ENCODE measurements around the gene PPP2R2B. TPM values are rescaled to one million over a fixed set of nuclear protein-coding genes. Genes with fewer than 3 reads are reported as not detected.

Gene PPP2R2B
- total RNA-seq, 1 experiment from 2014 or later = 9.1 TPM

GRCh38 chr5:146645342-146645741, 233.2 kb downstream of the PPP2R2B start:
- H3K27me3 ChIP-seq = peaks cover 6% of the 10 kb centered on the region; the same call in 1 of the 2 replicates
- H3K4me3 ChIP-seq = no peak overlapping the region
- no peaks in the 10 kb centered on the region for H3K36me3 ChIP-seq
- H3K9me3 ChIP-seq = no peaks in the 10 kb centered on the region
- DNase-seq = no peak

DNA sequence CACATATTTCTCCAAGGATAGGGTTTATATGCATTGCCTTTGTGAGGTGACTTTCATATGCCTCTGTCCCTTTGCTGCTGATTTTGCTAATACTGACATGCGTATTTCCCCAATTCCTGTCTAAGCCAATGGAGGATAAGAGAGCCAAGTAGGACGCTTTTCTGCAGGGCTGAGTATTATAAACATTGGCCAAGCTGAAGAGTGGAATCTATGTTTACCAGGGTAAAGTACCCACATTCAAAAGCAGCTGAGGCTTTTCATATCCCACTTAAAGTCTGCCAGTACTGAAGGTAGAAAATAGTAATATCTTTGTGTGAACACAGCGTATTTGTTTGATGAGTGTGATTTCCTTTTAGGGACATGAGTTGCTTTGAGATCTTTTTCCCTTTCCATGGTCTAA, 233.7 kb downstream of the PPP2R2B start:
- Histone ChIP-seq H3K36me3 (no peaks in the 10 kb centered on the region), H3K27me3 (peaks cover 10% of the 10 kb centered on the region)
- DNase-seq = no peak

GRCh38 chr5:146643776-146644175, 234.8 kb downstream of the PPP2R2B start:
- DNase-seq = no peak
- H3K4me3 ChIP-seq = no peak overlapping the region
- peaks cover 17% of the 10 kb centered on the region for H3K27me3 ChIP-seq

More for the DNA sequence above, 233.7 kb downstream of the PPP2R2B start:
- no peaks in the 10 kb centered on the region for H3K9me3 ChIP-seq
- no peak overlapping the region for H3K4me3 ChIP-seq

DNA sequence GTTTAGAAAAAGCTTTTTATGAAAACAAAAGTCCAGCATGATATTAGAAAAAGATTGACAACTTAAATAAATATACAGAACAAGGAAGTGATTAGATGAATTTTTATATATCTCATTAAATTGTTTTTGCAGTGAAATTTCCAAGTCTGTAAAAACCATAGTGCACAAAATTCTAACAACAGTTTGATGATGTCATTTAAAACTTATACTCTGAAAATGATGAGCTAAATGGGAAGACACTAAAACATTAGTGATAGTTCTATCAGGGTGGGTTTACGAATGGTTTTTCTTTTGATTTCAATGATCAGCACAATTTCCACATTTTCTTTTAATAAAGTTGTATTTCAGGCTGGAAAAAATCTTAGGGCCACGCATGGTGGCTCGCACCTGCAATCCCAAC, 236.1 kb downstream of the PPP2R2B start:
- peaks cover 28% of the 10 kb centered on the region for H3K27me3 ChIP-seq
- no peaks in the 10 kb centered on the region for H3K36me3 ChIP-seq
- DNase-seq = no peak

More at GRCh38 chr5:146643776-146644175, 234.8 kb downstream of the PPP2R2B start:
- no peaks in the 10 kb centered on the region for H3K9me3 ChIP-seq
- H3K36me3 ChIP-seq = no peaks in the 10 kb centered on the region

DNA sequence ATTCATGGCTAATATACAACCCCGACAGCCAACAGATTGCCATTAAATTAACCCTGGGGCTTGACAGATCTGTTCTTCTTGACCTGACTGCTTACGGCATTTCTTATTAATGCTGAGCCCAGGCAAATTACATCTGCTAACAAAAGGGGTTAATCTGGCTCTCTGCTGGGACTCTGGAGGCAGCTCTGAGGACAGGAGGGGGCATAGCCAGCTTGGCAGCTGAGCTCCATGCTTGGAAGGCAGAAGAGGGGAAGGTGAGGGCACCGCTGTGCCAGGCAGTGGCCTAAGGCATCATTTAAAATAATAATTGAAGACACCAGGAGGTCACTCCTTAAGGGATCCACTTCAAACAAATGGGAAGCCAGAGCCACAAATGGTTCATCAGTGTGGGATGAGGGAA, 236.6 kb downstream of the PPP2R2B start:
- no peak for DNase-seq
- Histone ChIP-seq H3K9me3 (no peaks in the 10 kb centered on the region), H3K36me3 (no peaks in the 10 kb centered on the region), H3K4me3 (no peak overlapping the region), H3K27me3 (peaks cover 29% of the 10 kb centered on the region)

More for the DNA sequence above, 236.1 kb downstream of the PPP2R2B start:
- H3K9me3 ChIP-seq = no peaks in the 10 kb centered on the region
- H3K4me3 ChIP-seq = no peak overlapping the region

GRCh38 chr5:146640285-146640896, 238.2 kb downstream of the PPP2R2B start:
- no peak overlapping the region for H3K4me3 ChIP-seq
- H3K36me3 ChIP-seq = no peaks in the 10 kb centered on the region
- peaks cover 29% of the 10 kb centered on the region for H3K27me3 ChIP-seq
- no peak for DNase-seq
- H3K9me3 ChIP-seq = no peaks in the 10 kb centered on the region

- no peak for DNase-seq
- H3K36me3 ChIP-seq = no peaks in the 10 kb centered on the region
- H3K4me3 ChIP-seq = no peak overlapping the region
- no peaks in the 10 kb centered on the region for H3K9me3 ChIP-seq
- peaks cover 24% of the 10 kb centered on the region for H3K27me3 ChIP-seq
These were observed 243.1 kb downstream of the PPP2R2B start for GRCh38 chr5:146635443-146635842.

- Histone ChIP-seq H3K36me3 (no peaks in the 10 kb centered on the region), H3K27me3 (peaks cover 8% of the 10 kb centered on the region; the same call in 1 of the 2 replicates), H3K9me3 (no peaks in the 10 kb centered on the region), H3K4me3 (no peak overlapping the region)
- DNase-seq = no peak
These were observed 245.2 kb downstream of the PPP2R2B start for GRCh38 chr5:146633323-146633764.

- Histone ChIP-seq H3K27me3 (peaks cover 3% of the 10 kb centered on the region; the same call in 1 of the 2 replicates), H3K4me3 (no peak overlapping the region), H3K9me3 (no peaks in the 10 kb centered on the region), H3K36me3 (no peaks in the 10 kb centered on the region)
- DNase-seq = no peak
These were observed 245.8 kb downstream of the PPP2R2B start for GRCh38 chr5:146632620-146633322.

DNA sequence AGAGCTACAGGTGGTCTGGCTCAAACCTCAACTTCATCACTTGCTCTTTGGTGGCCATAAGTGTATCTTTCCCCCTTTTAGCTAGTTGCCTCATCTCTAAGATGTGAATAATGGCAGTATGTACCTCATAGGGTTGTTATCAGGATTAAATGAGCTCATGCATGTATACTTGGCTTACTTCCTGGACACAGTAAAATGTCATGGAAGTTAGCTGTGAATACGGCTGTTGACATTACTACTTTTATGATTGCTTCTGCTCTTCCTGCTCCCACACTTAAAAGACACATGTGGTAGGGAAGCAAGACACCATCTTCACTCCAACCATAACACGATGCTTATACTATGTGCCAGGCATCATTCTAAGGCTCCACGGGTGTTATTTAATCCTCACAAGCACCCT, 248.1 kb downstream of the PPP2R2B start:
- Histone ChIP-seq H3K4me3 (no peak overlapping the region), H3K36me3 (no peaks in the 10 kb centered on the region), H3K27me3 (no peaks in the 10 kb centered on the region), H3K9me3 (no peaks in the 10 kb centered on the region)
- DNase-seq = no peak

DNA sequence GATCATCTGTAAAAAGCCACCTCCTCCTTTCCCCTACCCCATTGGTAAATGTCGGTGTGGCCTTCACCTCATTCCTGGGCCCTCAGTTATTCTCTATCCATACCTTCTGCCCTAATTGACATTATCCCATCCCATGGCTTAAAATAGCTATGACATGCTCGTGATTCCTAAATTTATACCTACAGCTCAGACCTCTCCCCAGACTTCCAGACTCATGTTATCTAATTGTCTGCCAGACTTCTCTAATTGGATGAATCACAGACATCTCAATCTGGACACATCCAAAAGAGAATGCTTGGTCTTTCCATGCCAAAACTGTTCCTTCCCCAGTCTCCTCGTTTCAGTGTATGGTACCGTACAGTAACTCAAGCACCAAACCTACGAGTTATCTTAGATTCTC, 249.6 kb downstream of the PPP2R2B start:
- no peaks in the 10 kb centered on the region for H3K36me3 ChIP-seq
- peaks cover 3% of the 10 kb centered on the region; the same call in 1 of the 2 replicates for H3K9me3 ChIP-seq
- H3K4me3 ChIP-seq = no peak overlapping the region
- no peak for DNase-seq
- H3K27me3 ChIP-seq = no peaks in the 10 kb centered on the region

GRCh38 chr5:146626936-146627335, 251.6 kb downstream of the PPP2R2B start:
- Histone ChIP-seq H3K9me3 (peaks cover 3% of the 10 kb centered on the region; the same call in 1 of the 2 replicates), H3K4me3 (no peak overlapping the region), H3K36me3 (no peaks in the 10 kb centered on the region), H3K27me3 (no peaks in the 10 kb centered on the region)
- DNase-seq = no peak

DNA sequence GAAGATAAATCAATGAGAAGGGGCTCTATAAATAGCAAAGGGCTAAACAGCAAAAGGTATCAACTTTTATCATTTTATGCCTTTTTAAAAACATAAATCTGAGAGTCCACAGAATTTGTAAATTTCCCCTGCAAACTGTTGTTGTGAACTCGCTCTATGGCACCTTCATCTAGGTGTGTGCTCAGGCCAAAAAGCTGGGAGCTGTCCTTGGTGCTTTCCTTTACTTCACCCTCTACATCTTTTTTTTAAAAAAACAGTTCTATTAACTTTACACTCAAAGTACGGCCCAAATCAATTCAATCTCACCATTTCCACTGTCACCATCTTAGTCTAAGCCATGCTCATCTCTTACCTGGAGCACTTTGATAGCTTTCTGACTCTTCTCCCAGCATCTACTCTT, 254.4 kb downstream of the PPP2R2B start:
- peaks cover 3% of the 10 kb centered on the region; the same call in 1 of the 2 replicates for H3K9me3 ChIP-seq
- DNase-seq = no peak
- H3K4me3 ChIP-seq = no peak overlapping the region
- H3K27me3 ChIP-seq = no peaks in the 10 kb centered on the region
- H3K36me3 ChIP-seq = no peaks in the 10 kb centered on the region

DNA sequence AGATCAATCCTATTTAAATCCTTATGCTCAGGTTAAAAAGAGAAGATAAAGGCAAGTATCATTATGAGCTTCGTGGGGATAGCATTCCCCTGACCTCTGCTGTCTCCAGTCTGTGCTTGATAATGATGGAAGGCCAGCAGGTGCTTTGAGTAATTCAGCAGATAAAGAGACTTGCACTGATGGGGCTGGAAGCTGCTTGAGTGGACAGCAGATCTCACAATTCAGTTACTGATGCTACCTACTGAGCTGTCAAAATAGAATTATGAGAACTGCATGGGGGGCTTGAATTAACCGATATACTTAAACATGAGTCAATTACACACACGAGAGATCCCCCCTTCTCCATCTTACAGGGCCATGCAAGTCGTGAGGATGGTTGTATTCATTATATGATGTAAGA, 254.9 kb downstream of the PPP2R2B start:
- H3K4me3 ChIP-seq = no peak overlapping the region
- no peak for DNase-seq
- H3K27me3 ChIP-seq = no peaks in the 10 kb centered on the region

GRCh38 chr5:146623009-146623408, 255.5 kb downstream of the PPP2R2B start:
- peaks cover 3% of the 10 kb centered on the region; the same call in 1 of the 2 replicates for H3K9me3 ChIP-seq
- no peak for DNase-seq
- no peaks in the 10 kb centered on the region for H3K27me3 ChIP-seq
- H3K36me3 ChIP-seq = no peaks in the 10 kb centered on the region
- no peak overlapping the region for H3K4me3 ChIP-seq

More for the DNA sequence above, 254.9 kb downstream of the PPP2R2B start:
- H3K36me3 ChIP-seq = no peaks in the 10 kb centered on the region
- H3K9me3 ChIP-seq = peaks cover 3% of the 10 kb centered on the region; the same call in 1 of the 2 replicates

DNA sequence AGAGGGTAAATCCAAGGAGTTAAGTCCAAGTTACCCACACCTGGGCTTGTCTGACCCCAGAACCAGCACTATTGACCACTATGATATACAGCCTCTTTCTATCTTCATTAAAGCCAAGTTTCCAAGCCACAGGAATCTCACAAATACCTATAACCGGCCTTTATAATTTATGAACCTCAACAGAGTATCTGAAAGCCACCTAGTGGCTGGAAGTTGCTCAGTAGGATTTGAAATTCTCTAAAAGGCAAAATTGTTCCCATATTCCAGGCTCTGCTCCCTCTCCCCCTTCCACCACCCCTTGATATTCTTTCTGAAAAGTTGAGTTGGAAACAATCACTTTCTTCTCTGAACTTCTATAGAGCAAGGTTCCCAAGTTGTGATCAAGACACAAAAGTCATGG, 256.2 kb downstream of the PPP2R2B start:
- H3K36me3 ChIP-seq = no peaks in the 10 kb centered on the region
- no peaks in the 10 kb centered on the region for H3K27me3 ChIP-seq
- peaks cover 3% of the 10 kb centered on the region; the same call in 1 of the 2 replicates for H3K9me3 ChIP-seq
- no peak for DNase-seq
- no peak overlapping the region for H3K4me3 ChIP-seq

DNA sequence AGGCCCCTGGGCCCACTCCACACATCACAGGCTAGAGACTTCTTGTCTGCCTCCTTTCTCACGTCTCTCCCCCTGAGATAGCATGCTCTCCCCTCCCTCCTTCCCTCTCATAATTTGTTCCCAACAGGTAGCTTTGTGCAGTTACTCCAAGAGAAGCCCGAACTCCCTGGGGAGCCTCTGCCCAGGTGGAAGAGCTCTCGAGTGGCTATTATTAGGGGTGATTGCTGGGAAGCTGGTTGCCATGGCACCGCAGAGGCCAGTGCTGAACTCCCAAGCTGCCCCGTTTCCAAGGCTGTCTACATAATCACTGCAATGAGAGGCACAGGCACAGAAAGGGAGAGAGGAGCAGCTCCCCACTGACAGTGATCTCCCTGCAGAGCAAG, 257.9 kb downstream of the PPP2R2B start:
- Histone ChIP-seq H3K27me3 (no peaks in the 10 kb centered on the region), H3K4me3 (no peak overlapping the region), H3K36me3 (no peaks in the 10 kb centered on the region), H3K9me3 (peaks cover 9% of the 10 kb centered on the region)
- DNase-seq = no peak

Data from MG63 (cell line).